GM12872 (cell line): ENCODE measurements around the gene PDE4D.

ENCODE experiments used
- TF ChIP-seq, protein P1 (sequence below): IDR thresholded peaks from 3 replicates; pipeline ENCODE4 v1.5.1; 2011; ENCODE audit warnings: low read depth, mild to moderate bottlenecking, low read length, moderate library complexity; ENCODE audit not compliant: insufficient read depth

Gene PDE4D

DNA sequence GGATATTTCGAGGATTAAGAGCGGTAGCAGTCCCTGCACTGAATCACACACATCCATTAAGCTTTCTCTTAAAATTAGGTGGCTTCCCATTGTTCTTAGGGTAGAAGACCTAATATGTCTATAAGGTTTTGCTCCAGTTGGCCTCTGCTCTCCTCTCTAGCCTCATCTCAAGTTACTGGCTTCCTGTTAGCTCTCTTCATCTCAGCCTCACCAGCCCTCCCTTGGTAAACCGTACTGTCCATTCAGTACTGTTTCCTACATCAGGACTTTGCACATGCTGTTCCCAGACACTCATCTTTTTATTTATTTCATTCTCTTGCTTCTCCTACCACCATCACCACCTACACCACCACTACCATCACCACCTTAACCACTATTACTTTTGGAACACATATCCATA, 428.6 kb downstream of the PDE4D start:
- TF ChIP-seq, protein P1, sequence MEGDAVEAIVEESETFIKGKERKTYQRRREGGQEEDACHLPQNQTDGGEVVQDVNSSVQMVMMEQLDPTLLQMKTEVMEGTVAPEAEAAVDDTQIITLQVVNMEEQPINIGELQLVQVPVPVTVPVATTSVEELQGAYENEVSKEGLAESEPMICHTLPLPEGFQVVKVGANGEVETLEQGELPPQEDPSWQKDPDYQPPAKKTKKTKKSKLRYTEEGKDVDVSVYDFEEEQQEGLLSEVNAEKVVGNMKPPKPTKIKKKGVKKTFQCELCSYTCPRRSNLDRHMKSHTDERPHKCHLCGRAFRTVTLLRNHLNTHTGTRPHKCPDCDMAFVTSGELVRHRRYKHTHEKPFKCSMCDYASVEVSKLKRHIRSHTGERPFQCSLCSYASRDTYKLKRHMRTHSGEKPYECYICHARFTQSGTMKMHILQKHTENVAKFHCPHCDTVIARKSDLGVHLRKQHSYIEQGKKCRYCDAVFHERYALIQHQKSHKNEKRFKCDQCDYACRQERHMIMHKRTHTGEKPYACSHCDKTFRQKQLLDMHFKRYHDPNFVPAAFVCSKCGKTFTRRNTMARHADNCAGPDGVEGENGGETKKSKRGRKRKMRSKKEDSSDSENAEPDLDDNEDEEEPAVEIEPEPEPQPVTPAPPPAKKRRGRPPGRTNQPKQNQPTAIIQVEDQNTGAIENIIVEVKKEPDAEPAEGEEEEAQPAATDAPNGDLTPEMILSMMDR, result no peak

DNA sequence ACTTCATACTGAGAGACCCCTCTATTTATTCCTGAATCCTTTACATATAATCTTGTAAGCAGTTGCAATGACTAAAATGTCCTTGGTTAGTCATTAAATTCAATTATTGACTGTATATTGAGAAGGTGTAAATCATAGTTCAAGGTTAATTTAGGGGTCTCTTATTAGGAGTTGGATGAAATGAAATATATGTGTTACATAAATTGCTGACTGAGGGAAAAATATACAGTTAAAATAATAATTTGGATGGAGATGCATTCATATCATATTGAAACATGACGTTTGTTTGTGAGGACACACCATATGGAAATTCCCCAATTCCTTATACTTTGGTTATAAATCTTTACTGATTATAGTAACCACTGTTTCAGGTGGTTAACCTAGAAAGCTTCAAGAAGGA, 430.6 kb downstream of the PDE4D start:
- TF ChIP-seq, protein P1, result no peak

DNA sequence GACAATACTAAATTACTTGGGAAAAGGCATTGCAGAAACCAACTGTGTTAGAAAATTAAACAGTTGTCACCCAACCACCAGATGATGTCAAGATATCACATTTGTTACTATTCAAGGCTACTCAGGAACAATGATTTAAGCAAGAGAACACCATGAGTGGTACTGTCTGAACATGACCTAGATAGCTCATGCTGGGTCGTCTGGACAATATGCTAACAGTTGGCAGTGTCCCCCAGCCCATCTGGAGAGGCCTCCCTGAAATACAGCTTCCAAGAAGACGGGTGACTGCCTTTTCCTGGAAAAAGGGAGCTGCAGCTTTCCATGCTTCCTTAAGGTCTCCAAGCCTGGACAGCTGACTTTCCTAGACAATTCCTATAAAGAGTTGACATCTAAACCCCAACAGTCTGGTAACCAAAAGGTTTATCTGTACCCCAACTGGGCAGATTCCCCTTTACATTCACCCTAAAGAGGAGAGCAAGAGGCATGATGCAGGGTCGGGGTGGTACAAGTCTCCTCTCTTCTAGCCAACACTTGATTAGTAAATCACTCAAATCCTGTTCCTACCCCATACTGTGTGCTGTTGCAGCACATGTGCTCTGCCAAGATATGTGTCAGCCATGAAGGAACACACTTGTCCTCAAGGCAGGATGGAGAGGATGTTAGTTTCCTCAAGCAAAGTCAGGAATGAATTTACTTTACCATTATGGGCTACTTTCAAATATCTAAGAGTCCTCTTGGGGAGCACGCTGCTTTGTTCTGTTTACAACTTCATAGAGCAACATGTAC, 433.0 kb downstream of the PDE4D start:
- TF ChIP-seq, protein P1, result no peak

DNA sequence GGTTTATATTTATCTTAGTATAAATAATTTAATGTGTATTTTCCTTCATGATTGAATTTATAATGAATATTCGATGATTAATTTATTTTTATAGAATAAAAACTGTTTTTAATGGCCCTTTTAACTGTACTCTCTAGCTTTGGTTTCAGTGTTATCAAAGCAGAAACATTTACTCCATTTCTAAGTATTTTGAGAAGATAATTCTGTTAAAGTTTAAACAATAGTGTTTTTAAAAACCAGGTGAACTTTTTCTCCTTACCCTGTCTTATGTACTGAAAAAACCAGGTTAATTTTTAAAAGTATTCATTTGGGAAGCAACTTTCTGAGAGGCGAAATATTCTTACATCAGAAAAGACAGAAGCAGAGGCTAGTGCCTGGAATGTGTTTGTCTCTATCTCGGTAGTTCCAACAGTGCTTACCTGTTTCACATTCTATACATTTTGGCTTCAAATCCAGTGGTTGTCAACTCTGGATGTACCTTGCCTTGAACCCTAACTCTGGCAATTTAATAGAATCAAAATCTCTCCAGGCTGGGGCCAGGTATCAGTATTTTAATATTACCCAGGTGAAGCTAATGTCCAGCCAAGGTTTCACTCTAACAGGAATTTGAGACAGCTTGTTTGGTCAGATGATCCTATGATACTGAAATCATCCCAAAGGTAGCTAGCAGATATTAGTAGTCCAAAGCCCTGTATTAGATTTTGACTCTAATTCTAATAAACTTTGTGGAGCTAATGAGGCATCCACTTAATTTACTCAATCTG, 434.4 kb downstream of the PDE4D start:
- TF ChIP-seq, protein P1, result no peak

DNA sequence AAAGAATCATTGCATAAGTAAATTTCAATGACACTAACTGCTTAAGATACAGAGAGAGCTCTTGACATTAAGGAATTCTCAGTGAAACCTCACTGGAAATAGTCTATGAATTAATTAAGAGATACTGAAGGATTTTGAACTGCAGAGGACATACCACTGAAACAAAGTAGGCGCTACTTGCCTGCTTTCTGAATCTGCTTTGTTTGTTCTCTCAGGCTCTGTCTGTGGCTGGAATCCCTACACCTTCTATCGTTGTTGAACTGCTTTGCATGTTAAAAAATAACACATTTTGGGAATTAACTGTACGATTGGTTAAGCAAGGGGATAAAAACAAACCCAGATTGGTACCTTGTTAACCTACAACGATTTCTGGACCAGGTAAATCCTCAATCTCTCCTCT, 435.2 kb downstream of the PDE4D start:
- TF ChIP-seq, protein P1, result no peak

DNA sequence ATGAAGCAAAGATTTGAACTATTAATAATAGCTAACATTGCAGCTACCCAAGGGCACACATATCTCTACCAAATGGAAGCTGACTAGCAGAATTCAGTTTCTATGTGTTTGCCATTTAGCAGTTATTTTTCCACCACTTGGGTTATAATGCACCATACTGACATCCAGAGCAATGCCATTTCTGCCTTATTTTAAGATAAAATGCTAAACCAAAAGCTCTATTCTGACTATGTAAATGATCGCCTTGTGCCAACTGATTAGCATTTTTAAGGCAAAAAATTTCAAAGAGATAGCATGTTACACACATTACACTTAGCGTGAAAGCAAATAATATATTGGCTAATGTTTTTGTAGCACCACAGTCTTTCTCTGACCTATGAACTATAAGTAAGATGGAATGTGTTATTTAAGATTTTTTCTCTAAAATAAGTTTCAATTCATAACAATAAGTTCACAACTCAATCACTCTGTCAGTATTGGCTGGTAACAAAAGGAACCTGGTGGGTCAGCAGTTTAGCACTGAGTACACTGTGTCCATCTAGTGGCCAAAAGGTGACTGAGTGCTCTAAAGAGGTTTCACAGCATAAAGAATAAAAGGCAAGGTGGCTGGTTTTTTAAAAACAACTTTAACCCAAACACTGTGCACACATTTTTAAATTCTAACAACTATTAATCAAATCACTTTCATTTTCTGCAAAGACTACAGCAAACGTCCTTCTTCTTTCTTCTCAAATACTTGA, 443.5 kb downstream of the PDE4D start:
- TF ChIP-seq, protein P1, result peak; percentile 50; the same call in 2 of the 3 replicates

DNA sequence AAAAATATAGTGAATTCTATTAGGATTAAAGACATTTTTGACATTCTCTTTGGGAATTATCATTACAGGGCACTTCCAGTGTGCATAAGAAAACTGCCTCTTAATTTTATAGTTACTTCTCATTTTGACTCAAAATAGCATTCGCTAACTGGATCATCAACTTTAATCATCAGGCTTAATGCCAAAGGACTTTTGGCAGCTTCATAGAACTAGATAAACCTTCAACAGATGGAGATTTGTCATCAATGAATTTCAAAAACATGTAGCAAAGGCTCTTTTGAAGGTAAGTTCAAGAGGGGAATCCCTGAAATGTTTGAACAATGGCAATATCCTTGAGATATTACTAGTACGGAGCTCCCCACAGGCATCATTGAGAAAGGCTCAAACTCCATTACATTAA, 447.2 kb downstream of the PDE4D start:
- TF ChIP-seq, protein P1, result no peak
